GM12878 (cell line): ENCODE data around the gene MYCN.

Experiments used
- CHD4 ChIP-seq: fragments of 200-600 bp; sonication (generic); IDR thresholded peaks from 2 replicates; pipeline ENCODE4 v1.6.1; 2016; ENCODE audit warnings: mild to moderate bottlenecking
- EZH2 ChIP-seq: IDR thresholded peaks from 2 replicates; pipeline ENCODE4 v1.6.1; 2012; ENCODE audit warnings: low read depth, mild to moderate bottlenecking, control low read depth, inconsistent platforms, low read length, borderline replicate concordance; ENCODE audit not compliant: control insufficient read depth

GRCh38 chr2:15979759-15980604, 39.6 kb downstream of the MYCN start:
- TF ChIP-seq CHD4 (no peak), EZH2 (no peak)
